ENCODE measurements around the gene HNRNPUL1. TPM values are rescaled to one million over a fixed set of nuclear protein-coding genes. Genes with fewer than 3 reads are reported as not detected.

Gene HNRNPUL1
- total and polyA plus RNA-seq, 9 of the 15 experiments (the other 6 are each of a cell fraction or from before 2014, with no cell fraction given): 7.3 to 211 (median 85.0) TPM

DNA sequence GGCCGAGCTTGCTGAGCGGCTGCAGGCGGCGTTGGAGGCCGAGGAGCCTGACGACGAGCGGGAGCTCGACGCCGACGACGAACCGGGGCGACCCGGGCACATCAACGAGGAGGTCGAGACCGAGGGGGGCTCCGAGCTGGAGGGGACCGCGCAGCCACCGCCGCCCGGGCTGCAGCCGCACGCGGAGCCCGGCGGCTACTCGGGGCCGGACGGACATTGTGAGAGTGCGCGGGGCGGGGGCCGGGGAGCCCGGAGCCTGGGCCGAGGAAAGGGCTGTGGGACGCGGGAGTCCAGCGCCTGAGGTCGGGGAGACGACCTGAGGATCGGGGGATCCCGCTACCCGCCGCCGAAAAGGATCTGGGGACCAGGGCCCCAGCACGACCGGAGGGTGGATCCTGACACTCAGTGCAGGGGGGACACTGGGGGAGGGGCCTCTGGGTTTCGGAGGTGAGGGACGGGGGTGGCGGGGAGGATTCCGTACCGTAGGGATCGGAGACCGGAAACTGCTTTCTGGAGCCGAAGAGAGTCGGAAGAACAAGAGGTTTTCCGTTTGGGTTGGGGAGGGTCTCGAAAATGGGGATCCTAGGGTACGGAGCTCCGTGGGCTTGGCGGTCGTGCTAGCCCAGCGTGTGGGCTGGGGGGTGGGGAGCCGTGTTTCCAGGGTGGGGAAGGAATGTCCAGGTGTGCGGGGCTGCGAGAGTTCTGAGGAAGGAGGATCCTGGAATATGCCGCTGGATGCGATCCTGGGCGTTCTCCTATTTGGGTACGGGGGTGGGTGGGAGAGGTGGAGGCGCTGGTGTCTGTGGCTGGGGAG is 616 bp downstream of the HNRNPUL1 start (continued):
- TF ChIP-seq ESRRA (IDR thresholded peaks at IDR 0.05; ENCODE audit: borderline replicate concordance, low read depth): 0 out of 2 replicates have a peak, but pooled peaks have one; percentile 9
- TF ChIP-seq, protein P1, sequence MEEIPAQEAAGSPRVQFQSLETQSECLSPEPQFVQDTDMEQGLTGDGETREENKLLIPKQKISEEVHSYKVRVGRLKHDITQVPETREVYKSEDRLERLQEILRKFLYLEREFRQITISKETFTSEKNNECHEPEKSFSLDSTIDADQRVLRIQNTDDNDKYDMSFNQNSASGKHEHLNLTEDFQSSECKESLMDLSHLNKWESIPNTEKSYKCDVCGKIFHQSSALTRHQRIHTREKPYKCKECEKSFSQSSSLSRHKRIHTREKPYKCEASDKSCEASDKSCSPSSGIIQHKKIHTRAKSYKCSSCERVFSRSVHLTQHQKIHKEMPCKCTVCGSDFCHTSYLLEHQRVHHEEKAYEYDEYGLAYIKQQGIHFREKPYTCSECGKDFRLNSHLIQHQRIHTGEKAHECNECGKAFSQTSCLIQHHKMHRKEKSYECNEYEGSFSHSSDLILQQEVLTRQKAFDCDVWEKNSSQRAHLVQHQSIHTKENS (CRISPR knock-in tag; IDR thresholded peaks at IDR 0.05): no peak
- no peak for TF ChIP-seq SP1 (CRISPR knock-in tag; IDR thresholded peaks at IDR 0.05)
- TF ChIP-seq, protein P2, sequence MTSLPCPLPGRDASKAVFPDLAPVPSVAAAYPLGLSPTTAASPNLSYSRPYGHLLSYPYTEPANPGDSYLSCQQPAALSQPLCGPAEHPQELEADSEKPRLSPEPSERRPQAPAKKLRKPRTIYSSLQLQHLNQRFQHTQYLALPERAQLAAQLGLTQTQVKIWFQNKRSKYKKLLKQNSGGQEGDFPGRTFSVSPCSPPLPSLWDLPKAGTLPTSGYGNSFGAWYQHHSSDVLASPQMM (CRISPR knock-in tag; IDR thresholded peaks at IDR 0.05): no peak
- TF ChIP-seq, protein P3, sequence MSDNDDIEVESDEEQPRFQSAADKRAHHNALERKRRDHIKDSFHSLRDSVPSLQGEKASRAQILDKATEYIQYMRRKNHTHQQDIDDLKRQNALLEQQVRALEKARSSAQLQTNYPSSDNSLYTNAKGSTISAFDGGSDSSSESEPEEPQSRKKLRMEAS (CRISPR knock-in tag; IDR thresholded peaks at IDR 0.05): no peak
- TF ChIP-seq ARNT (IDR thresholded peaks at IDR 0.05): no peak
- TF ChIP-seq, protein P4, sequence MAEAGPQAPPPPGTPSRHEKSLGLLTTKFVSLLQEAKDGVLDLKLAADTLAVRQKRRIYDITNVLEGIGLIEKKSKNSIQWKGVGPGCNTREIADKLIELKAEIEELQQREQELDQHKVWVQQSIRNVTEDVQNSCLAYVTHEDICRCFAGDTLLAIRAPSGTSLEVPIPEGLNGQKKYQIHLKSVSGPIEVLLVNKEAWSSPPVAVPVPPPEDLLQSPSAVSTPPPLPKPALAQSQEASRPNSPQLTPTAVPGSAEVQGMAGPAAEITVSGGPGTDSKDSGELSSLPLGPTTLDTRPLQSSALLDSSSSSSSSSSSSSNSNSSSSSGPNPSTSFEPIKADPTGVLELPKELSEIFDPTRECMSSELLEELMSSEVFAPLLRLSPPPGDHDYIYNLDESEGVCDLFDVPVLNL (CRISPR knock-in tag; IDR thresholded peaks at IDR 0.05; ENCODE audit: low read depth): no peak
- peak; percentile 100 for TF ChIP-seq SRSF3 (IDR thresholded peaks at IDR 0.05; ENCODE audit: insufficient read depth, low read length)
- no peak for TF ChIP-seq ZNF24 (IDR thresholded peaks at IDR 0.05)
- TF ChIP-seq ZEB2 (IDR thresholded peaks at IDR 0.05): no peak
- TF ChIP-seq GATAD2B (IDR thresholded peaks at IDR 0.05; ENCODE audit: borderline replicate concordance): no peak
- TF ChIP-seq, protein P5, sequence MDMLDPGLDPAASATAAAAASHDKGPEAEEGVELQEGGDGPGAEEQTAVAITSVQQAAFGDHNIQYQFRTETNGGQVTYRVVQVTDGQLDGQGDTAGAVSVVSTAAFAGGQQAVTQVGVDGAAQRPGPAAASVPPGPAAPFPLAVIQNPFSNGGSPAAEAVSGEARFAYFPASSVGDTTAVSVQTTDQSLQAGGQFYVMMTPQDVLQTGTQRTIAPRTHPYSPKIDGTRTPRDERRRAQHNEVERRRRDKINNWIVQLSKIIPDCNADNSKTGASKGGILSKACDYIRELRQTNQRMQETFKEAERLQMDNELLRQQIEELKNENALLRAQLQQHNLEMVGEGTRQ (CRISPR knock-in tag; IDR thresholded peaks at IDR 0.05): peak; percentile 1; the same call in 1 of the 2 replicates
- TF ChIP-seq, protein P6, sequence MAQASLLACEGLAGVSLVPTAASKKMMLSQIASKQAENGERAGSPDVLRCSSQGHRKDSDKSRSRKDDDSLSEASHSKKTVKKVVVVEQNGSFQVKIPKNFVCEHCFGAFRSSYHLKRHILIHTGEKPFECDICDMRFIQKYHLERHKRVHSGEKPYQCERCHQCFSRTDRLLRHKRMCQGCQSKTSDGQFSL (CRISPR knock-in tag; IDR thresholded peaks at IDR 0.05): 0 out of 2 replicates have a peak, but pooled peaks have one; percentile 90
- TF ChIP-seq, protein P6 (tag; IDR thresholded peaks at IDR 0.05): peak; percentile 59 to 72; a peak in 2 of 4 replicates
- TF ChIP-seq SAP30 (IDR thresholded peaks at IDR 0.05; ENCODE audit: borderline replicate concordance, insufficient read depth, low read depth, low read length, poor library complexity, severe bottlenecking): peak; percentile 28
- TF ChIP-seq, protein P7, sequence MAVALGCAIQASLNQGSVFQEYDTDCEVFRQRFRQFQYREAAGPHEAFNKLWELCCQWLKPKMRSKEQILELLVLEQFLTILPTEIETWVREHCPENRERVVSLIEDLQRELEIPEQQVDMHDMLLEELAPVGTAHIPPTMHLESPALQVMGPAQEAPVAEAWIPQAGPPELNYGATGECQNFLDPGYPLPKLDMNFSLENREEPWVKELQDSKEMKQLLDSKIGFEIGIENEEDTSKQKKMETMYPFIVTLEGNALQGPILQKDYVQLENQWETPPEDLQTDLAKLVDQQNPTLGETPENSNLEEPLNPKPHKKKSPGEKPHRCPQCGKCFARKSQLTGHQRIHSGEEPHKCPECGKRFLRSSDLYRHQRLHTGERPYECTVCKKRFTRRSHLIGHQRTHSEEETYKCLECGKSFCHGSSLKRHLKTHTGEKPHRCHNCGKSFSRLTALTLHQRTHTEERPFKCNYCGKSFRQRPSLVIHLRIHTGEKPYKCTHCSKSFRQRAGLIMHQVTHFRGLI (CRISPR knock-in tag; IDR thresholded peaks at IDR 0.05): no peak

All from K562 (cell line).